DMS79 treated with DMSO at 0.1 percent for 48 hours (cell line): ENCODE measurements around the gene SCART1.
"Not testable (repeated sequence)": the region's sequence is repeated elsewhere in the genome, so short reads cannot be mapped to it uniquely, and the experiment has no call there.

Experiments used
- DNase-seq: peaks from one replicate; lab custom pipeline; 2025; lab: John Stamatoyannopoulos, UW

Gene SCART1

GRCh38 chr10:133474027-133474426, 20.3 kb downstream of the SCART1 start:
- DNase-seq, result no peak

GRCh38 chr10:133474665-133475424, 21.1 kb downstream of the SCART1 start:
- DNase-seq, result no peak

GRCh38 chr10:133475425-133475734, 21.6 kb downstream of the SCART1 start:
- no peak for DNase-seq

GRCh38 chr10:133475821-133476640, 22.3 kb downstream of the SCART1 start:
- no peak for DNase-seq

GRCh38 chr10:133476641-133476990, 22.9 kb downstream of the SCART1 start:
- no peak for DNase-seq

- DNase-seq, result no peak
These were observed 27.4 kb downstream of the SCART1 start for GRCh38 chr10:133481086-133481643.

- no peak for DNase-seq
These were observed 27.9 kb downstream of the SCART1 start for GRCh38 chr10:133481657-133482056.

- DNase-seq, result no peak
These were observed 31.1 kb downstream of the SCART1 start for GRCh38 chr10:133484818-133485217.

- no peak for DNase-seq
These were observed 33.3 kb downstream of the SCART1 start for GRCh38 chr10:133487085-133487484.

- DNase-seq, result no peak
These were observed 34.6 kb downstream of the SCART1 start for GRCh38 chr10:133488354-133488753.

- DNase-seq, result no peak
These were observed 36.3 kb downstream of the SCART1 start for GRCh38 chr10:133489816-133490588.

GRCh38 chr10:133493562-133493961, 39.8 kb downstream of the SCART1 start:
- not testable (repeated sequence) for DNase-seq

GRCh38 chr10:133497363-133497762, 43.6 kb downstream of the SCART1 start:
- not testable (repeated sequence) for DNase-seq

- DNase-seq, result not testable (repeated sequence)
These were observed 45.4 kb downstream of the SCART1 start for GRCh38 chr10:133499176-133499575.

- DNase-seq, result not testable (repeated sequence)
These were observed 47.2 kb downstream of the SCART1 start for GRCh38 chr10:133500897-133501296.

GRCh38 chr10:133509700-133510099, 56.0 kb downstream of the SCART1 start:
- no peak for DNase-seq

GRCh38 chr10:133511408-133511807, 57.7 kb downstream of the SCART1 start:
- no peak for DNase-seq

GRCh38 chr10:133511907-133512528, 58.3 kb downstream of the SCART1 start:
- no peak for DNase-seq

- no peak for DNase-seq
These were observed 61.7 kb downstream of the SCART1 start for GRCh38 chr10:133515471-133515870.

- DNase-seq, result no peak
These were observed 62.3 kb downstream of the SCART1 start for GRCh38 chr10:133516057-133516456.

- not testable (repeated sequence) for DNase-seq
These were observed 64.8 kb downstream of the SCART1 start for GRCh38 chr10:133518517-133518916.
